Amniotic epithelial cell (primary cell): ENCODE results near the gene AGAP1.

ENCODE experiments used
- DNase-seq: peaks from one replicate; pipeline ENCODE4 v3.0.0-alpha.2; 2010; ENCODE audit warnings: low read depth

Gene AGAP1

GRCh38 chr2:235712176-235712575 is 218.3 kb downstream of the AGAP1 start:
- DNase-seq: no peak

DNA sequence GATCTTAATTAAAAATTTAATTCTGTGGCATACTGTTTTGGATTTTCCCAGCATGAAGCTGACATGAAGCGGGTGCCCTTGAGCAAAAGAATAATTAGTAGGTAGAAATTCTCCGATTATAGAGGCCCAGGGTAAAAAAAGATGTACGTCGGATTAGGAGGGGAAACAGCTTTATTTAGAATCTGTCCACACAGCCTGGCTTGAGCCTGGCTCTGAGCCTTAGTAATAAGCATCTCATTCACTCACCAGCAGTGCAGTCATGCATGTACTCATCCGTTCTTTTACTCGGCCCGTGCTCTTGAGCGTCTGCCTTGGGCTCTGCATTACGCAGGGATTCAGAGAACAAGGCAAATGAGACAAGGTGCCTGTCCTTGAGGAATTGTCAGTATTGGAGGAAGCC is 219.3 kb downstream of the AGAP1 start:
- no peak for DNase-seq

DNA sequence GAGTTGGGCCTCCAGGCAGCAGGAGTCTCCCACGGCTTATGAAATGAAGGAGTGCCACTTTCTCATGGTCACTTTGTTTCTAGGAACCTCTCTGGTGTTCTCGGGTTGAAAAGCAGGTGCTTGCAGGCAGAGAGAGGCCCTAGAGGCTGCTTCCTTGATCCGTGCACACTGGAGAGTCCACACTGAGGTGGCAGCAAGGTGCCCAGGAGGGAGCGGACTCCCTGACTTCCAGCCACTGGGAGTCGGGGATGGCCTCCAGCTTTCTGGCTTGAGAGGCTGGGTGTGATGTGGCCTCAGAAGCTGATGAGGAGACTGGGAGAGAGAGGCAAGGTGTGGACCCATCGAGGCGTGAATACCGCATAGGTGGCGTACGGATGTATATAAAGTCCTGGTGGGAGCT is 221.8 kb downstream of the AGAP1 start:
- DNase-seq: no peak

- DNase-seq: peak; percentile 47
These were observed 223.1 kb downstream of the AGAP1 start for GRCh38 chr2:235716875-235717496.

DNA sequence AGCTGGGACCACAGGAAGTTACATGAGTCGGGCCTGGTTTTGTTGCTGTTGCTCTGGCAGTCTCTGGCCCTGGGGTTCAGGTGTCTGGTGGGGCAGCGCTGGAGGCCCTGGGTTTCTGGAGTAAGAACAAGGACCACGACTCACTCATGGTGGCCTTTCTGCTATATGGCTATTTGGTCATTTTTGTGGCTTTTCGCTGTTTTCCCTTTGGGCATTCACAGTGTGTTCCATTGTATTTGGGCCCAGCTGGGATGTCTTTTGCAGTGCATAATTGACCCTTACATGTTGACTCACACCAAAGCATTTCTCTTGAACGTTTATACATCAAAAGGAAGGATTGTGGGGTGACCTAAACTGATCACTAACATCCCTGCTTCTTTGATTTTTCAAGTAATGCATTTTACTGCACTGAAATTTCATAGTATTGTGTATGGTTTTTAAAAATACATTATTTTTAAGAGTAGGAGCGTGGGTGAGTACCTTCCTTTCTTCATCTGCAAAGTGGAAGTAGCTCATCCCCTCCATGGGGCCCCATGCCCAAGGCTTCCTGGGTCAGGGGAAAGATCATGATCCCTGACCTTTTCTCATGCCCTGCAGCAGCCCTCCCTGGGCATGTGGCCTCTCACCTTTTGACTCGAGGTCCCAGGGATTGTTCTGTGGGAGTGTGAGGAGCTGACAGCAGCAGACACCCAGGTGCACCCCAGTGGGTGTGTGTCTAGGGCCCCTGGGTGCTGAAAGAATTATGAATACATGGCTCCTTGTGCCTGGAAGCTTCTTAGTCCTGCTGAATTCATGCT is 225.5 kb downstream of the AGAP1 start:
- DNase-seq: no peak

GRCh38 chr2:235721625-235722024 is 227.8 kb downstream of the AGAP1 start:
- no peak for DNase-seq

DNA sequence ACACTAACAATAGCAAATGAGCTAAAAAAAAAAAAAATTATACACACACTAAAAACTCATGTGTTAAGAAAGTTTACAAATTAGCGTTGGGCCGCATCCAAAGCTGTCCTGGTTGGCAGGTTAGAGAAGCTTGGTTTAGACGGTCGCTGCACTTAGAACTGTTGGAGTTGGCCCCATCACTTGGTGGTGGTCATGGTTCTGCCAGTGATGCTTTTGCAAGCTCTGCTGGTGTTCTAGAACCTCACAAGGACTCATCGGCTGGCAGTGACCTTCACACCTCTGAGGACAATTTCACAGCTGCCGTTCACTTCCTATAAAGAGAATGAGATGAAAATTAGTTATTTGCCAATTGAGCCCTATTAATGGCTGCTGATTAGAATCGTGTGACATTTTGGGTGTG is 229.0 kb downstream of the AGAP1 start:
- no peak for DNase-seq

DNA sequence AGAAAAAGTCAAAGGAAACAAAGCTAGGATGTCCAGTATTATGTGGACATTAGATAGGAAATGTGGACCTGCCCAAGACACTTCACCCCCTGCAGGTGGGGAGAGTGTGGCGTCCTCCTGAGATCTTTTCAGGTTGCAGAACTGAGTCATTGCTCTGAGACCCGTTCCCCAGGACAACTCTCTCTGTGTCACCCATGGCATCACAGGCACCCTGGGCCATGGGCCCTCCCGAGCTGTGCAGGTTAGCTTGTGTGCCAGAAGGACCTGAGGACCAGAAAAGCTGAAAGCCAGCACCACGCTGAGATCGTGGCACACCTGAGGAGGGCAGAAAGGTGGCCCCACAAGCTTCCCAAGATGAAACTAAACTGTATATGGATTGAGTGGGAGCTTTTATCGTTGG is 229.5 kb downstream of the AGAP1 start:
- DNase-seq: no peak

DNA sequence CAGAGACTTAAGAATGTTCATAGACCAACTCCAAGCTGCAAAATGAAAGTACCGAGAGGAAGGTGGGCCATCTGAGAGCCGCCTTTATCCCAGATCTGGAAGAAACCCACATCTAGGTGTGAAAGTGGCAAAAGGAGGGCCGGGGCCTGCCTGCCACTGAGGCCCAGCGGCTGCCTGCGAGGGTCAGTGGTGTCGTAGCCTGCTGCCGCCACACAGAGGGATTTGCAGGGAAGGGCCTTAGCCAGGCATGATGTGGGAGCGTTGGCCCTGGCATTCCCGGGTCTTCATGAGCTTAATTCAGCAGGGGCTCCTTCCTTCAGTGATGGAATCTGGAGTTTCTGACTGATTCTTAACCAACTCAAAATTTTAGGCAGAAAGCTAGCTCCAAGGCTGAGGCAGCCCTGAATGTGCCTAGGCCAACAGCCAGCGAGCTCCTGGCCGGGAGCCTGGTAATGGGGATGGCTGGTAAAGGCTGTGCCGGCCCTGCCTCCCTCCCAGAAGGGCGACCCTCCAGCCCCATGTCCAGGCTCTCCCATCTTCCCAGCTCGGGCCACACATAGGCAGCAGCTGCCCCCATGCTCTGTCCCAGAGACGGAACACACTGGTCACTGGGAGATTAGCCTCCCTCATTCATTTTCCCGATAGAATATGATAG is 230.1 kb downstream of the AGAP1 start:
- DNase-seq: no peak

DNA sequence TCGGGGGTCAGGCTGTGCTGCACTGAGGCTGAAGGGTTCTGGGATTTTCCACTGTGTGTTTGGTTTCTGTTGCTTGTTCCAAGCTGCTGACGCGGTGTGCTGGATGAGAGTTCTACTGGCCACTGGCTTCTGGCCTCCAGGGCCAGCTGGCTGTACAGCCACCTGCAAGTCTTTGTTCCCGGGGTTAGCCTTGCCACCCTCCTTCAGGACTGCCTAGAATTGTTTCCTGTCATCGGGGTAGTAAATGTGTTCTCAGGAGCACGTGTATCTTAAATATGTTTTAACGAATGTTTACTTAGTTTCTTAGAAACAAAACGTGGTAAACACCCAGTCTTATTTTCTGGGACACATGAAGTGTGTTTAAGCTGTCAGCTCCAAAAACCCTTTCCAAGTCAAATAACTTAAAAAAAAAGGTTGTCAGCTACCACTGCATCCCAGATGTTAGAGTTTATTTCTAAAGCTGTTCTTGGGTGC is 231.2 kb downstream of the AGAP1 start:
- DNase-seq: no peak

DNA sequence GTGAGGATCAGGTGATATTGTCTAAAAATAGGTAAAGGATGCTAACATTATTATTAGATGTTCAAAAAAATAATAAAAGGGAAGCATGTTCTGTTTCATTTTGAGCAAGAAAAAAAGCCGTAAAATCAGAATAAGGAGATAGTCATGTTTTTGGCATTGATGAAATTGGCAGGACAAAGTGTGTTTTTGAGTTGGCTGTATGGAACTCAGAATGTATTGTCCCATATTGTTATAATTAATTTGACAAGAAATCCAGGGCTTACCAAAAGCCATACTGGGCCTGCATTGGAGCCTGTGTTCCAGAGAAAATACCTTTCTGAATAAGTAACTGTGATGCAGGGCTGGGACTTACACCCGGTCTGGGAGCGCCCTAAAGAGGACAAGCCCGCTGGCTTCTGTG is 232.0 kb downstream of the AGAP1 start:
- DNase-seq: no peak

DNA sequence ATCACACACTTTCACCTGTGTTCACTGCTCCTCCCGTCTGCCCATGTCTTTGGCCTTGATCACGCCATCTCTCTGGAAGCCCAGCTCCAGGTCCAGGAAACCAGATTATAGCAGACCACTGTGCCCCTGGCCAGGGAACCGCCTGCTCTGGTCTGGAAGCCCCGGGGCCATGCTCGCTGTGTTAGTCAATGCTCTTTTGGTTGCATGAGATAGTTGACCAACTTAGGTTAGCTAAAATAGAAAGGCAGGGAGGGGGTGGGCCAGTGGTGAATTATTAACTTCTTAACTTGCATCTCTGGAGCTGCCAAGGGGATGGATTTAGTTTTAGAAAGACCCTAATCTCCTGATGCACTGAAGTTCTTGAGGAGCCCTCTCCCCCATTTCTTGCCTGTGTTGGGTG is 232.7 kb downstream of the AGAP1 start:
- no peak for DNase-seq

GRCh38 chr2:235727174-235727573 is 233.3 kb downstream of the AGAP1 start:
- no peak for DNase-seq

- DNase-seq: no peak
These were observed 234.3 kb downstream of the AGAP1 start for GRCh38 chr2:235727891-235728799.

DNA sequence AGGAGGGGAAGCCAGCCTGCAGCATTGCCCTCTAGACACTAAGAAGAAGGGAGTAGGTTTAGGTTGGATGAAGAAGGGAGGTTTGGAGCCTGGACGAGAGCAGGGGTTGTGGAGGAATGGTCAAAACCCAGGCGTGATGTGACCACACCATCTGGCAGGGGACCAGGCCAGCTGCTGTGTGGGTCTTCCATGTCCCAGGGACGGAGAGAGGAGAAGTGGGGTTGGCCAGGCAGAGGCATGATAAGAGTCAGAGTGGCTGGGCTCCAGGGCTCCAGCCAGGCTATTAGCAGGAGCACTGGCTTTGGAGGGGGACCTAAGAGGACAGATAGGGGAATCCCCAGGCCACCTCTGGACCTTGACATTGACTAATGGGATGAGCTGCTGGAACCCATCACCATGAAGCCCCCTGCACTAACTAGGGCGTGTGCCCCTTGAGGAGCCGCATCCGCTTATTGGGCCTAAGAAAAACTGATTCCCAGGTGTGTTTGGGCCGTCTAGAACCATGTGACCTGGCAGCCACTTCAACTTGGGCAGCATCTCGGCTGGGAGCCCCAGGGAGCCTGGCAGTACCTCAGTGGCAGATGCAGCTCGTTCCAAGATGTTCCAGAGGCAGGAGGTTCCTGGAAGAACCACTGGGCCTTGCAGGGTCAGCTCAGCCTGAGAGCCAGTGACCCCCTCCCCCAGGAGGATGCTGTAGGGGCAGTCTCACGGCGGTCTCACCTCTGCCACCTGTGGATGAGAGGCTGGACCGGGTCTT is 235.1 kb downstream of the AGAP1 start:
- DNase-seq: no peak

GRCh38 chr2:235729557-235729947 is 235.7 kb downstream of the AGAP1 start:
- DNase-seq: no peak

GRCh38 chr2:235730115-235730514 is 236.3 kb downstream of the AGAP1 start:
- DNase-seq: no peak

GRCh38 chr2:235733761-235734160 is 239.9 kb downstream of the AGAP1 start:
- DNase-seq: no peak

DNA sequence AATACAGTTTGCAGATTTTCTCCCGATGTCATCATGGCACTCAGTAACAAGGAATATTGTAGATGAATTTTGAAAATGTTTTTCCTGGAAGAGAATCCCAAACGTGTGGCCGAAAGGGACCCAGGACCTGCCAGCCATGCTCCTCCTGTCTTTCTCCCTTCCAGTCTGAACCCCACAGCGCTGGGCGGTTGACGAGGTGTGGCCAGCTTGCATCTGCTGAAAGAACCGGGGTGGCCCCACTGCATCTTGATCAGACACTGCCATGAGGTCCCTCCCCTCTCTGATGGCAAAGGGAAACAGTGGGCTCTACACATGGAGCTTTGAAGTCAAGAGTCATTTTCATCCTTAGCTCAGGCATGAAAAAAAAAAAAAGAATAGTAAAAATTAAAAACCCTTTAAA is 240.3 kb downstream of the AGAP1 start:
- no peak for DNase-seq

DNA sequence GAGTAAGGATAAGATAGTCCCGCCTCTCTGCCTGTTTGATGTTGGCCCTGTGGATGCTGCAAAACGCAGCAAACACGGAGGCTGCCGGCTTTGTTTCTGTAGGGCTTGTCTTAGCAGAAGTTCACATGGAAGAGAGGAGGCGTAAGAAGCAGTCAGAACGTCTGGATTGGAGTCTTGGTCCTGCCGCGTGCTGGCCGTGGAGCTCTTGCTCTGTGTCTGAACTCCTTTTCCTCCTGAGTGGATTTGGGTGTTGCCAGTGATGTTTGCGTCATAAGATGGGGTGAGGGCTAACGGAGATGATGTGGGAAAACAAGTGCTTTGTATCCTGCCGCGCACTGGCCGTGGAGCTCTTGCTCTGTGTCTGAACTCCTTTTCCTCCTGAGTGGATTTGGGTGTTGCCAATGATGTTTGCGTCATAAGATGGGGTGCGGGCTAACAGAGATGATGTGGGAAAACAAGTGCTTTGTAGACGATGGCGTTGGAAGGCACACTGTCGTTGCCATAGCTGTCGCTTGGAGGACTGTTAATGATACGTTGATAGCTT is 240.9 kb downstream of the AGAP1 start:
- DNase-seq: no peak

GRCh38 chr2:235737396-235737795 is 243.6 kb downstream of the AGAP1 start:
- DNase-seq: no peak
